NCI-H2081 (cell line): ENCODE data around the gene MCC.

Experiments used
- DNase-seq, 2 experiments: peaks; one replicate each; lab custom pipeline; 2025; lab: John Stamatoyannopoulos, UW

The MCC gene

DNA sequence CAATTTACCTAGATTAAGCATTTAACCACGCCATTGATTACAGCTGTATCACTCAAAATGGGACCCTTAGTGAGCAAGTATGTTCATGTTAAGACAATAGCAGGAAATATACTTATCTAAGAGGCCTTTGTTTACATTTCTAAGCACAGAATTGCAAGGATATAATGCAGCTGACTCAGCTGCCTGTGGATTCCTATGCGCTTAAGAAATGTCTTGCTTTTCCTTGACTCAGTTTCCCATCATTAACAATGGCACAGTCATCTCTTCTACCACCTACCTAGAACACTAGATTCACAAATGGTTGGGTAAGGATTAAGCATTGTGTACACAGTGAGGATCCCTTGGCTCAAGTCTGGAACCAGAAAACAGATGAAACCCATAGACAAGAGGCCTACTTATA, 217.2 kb downstream of the MCC start:
- DNase-seq: no peak

DNA sequence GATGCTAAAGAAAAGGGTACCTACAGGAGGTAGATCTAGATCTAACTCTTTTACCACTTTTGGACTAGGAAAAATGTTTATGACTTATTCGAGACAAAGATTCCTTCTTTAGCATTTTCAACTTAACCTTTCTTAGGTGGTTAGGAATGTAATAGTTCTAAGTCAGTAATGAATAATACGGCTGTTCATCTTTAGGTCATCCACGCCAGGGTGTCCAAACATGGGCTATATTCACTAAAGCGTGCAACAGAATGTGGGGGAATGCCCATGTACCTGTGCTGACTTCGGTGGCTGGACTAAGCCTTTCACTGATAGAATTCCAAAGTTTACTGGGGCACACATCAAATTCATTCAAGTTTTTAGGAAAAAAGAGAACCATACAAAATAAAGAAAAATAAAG, 218.2 kb downstream of the MCC start:
- DNase-seq: no peak

GRCh38 chr5:113269023-113269997, 218.9 kb downstream of the MCC start:
- DNase-seq: peak in 1 of 2 experiments; percentile 73

- DNase-seq: no peak
Measured at GRCh38 chr5:113268232-113268631, 220.0 kb downstream of the MCC start.

DNA sequence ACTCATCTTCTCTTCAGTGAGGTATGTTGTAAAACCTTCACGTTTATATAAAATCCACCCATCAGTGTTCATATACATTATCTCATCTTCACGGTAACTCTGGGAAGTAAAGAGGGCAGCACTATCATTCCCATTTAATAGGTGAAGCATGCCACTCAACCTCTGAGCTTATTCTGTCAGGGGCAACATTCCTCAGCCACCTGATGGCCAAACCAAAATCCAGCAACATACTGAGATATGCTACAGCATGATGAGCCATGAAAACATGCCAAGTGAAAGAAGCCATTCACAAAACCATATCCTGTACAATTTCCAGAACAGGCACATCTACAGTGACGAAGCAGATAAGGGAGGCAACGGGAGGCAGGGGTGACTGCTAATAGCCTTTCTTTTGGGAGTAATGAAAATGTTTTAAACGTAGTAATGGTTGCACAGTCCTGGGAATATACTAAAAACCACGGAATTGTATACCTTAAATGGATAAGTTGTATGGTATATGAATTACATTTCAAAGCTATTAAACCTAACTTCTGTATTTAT, 220.8 kb downstream of the MCC start:
- no peak for DNase-seq

DNA sequence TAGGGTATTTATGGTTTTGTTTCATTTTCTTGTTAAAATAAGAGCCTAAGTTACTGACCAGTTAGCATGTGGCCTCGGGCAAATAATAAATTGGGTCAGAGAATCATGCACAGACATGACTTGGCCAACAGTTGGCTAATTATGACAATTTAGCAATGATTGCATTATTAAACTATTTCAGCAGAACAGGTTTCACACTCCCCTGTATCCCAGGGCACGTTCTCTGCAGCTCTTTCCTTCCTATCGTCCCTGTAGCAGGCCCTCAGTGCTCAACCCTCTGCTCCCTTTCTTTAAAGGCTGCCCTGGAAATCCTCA, 221.4 kb downstream of the MCC start:
- DNase-seq: no peak

- no peak for DNase-seq
Measured at GRCh38 chr5:113266227-113266912, 221.9 kb downstream of the MCC start.

GRCh38 chr5:113265190-113265589, 223.1 kb downstream of the MCC start:
- no peak for DNase-seq

DNA sequence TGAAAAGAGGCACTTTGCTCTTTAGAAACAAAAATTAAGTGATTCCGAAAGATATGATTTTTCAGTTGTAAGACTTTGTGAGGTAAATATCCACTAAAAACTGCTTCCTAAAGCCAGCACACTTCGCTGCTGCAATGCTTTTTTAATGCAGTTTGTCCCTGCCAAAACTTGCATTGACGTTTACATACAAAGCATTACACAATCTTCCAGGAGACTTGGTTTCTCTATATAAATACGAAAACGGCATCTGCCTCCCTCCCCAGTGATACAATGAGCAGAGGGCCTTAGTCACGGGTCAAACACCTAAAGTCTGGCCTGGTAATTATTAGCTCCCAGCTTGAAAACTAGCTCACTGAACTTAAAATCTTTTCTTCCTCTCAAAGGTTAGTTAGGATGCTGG, 224.2 kb downstream of the MCC start:
- no peak for DNase-seq

DNA sequence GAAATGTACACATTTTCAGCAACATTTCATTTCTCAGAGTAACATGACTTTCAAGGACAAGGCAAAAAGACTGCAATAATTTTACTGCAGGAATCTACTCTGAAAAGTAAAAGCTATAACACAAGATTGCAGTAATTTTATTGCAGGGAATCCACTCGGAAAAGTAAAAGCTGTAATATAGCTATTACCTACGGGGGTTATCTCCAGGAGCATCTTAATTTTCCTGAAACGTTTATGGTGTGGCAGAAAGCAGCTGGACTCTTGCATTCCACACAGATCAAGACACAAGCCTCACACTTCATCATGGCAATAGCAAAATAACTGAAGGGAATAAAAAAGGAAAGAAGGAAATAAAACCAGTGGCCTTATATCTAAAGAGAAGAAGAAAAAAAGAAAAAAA, 224.7 kb downstream of the MCC start:
- DNase-seq: no peak

DNA sequence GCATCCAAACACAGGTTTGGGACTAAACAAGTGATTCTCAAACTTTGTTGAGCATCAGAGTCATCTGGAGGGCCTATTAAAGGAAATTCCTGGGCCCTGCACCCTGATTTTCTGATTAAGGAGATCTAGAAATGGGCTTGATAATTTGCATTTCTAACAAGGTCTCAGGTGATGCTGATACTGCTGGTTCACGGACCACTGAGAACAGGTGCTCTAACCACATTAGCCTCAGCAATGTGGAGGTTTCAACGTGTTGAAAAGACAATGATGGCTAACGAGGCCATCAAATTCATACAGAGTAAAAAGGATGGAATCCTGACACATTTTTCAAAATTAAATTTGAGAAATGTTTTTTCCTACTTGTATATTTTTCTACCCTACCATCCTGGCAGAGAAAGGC, 225.6 kb downstream of the MCC start:
- no peak for DNase-seq

DNA sequence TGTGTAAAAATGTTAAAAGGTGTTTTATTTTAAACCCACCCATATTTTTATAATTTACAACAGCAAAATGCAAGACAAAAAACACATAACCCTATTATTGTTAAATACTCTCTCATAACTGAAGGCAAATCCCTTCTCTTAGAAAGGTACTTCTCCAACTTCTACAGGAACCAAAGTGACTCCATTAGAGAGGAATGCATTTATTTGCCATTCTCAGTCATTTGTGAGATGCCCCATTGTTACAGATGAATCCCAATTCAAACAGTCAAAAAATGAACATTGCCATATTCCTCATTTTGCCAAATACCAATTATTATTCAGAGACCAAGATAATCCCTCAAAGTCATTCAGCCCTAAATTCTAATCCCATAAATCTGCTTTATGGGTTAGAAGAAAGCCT, 229.2 kb downstream of the MCC start:
- no peak for DNase-seq

DNA sequence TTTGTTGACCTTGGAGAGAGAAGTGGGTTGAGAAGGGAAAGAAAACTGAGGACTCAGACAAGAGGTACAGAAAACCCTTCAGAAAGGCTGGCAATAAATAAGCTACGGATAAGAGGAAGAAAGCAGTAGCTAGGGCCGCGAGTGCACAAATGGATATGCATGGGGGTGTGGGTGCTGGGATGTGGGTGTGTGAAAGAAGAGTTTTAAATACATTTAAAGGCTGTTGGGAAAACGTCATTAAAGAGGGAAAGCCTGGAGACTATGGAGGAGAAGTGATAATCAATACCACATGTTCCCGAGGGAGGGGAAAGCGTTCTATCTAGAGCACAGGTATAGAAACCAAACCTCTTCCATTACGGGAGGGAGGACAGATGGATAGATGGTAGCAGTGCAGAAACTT, 230.7 kb downstream of the MCC start:
- DNase-seq: no peak

- no peak for DNase-seq
Measured at GRCh38 chr5:113256671-113257452, 231.4 kb downstream of the MCC start.

- DNase-seq: no peak
Measured at GRCh38 chr5:113255579-113256386, 232.5 kb downstream of the MCC start.

GRCh38 chr5:113255105-113255504, 233.1 kb downstream of the MCC start:
- no peak for DNase-seq

GRCh38 chr5:113253037-113253436, 235.2 kb downstream of the MCC start:
- DNase-seq: no peak

DNA sequence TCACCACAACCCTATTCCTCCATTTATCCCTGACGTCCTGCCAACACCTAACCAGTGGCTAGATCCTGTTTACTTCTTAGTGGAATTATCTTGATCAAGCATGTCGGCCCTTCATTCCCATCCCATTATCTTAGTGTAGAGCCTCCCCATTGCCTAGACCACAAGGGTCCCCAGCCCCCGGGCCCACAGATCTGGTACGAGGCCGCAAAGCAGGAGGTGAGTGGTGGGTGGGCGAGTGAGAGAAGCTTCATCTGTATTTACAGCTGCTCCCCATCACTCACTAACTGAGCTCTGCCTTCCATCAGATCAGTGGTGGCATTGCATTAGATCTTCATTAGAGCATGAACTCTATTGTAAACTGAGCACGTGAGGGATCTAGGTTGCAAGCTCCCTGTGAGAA, 236.2 kb downstream of the MCC start:
- no peak for DNase-seq

- DNase-seq: no peak
Measured at GRCh38 chr5:113250341-113250953, 237.8 kb downstream of the MCC start.

DNA sequence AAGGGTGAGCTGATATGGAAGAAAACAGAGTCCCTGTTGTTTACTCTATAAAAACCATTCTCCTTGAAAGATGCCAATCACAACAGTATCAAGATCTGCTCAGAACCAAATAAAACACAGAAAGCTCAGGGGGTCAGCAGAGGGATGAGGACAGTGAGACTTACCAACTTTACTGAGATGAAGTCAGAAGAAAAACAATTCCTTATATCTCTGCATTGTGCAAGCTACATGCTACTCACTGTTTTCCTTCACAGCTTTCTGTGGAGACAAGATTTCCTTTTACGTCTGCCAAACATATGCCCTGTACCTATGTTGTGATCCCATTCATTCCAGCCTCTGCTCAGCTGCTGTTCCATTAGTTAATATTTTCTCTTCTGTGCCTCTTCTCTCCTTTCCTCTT, 239.0 kb downstream of the MCC start:
- DNase-seq: no peak

DNA sequence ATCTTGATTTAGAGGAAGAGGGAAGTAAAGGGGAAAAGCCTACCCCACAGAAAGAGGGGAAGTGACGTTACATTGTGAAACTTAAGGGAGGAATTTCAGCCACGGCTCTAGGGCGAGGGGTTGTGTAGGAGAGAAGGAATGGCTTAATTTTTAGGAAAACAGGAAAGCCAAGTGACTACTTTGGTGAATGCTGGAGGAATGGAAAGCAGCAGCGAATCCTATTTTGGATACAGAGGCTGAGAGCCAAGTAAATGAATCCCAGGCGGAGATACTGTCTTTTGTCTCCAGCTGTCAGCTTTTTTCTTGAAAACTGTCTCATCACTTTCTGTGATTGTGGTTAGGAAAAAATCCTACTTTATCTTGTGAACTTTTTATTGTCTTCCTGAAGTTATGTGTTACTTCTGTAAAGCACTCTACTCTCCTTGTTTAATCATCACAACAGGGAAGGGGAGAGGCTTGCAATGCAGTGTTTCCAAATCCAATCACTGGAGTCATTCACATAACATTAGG, 241.8 kb downstream of the MCC start:
- DNase-seq: no peak
